Cardiac muscle cell (in vitro differentiated cells and primary cell): ENCODE data around the gene DDIT4. TPM values are rescaled to one million over a fixed set of nuclear protein-coding genes. Genes with fewer than 3 reads are reported as not detected.
"Not testable (repeated sequence)": the region's sequence is repeated elsewhere in the genome, so short reads cannot be mapped to it uniquely, and the experiment has no call there.

Source experiments
- DNase-seq, 2 donors: peaks; one replicate each; pipeline versions ENCODE4 v3.0.0 to v3.0.0-alpha.2; 2010 to 2017; ENCODE audit warnings: low read depth in 1 of 2, low spot score in 1 of 2
- H3K27ac ChIP-seq: fragments of 200-600 bp; sonication (generic); 2 replicates; pipeline ENCODE4 v1.5.1; 2016
- H3K27me3 ChIP-seq: fragments of 200-600 bp; sonication (generic); 2 replicates; pipeline ENCODE4 v1.6.0; 2016; ENCODE audit warnings: control low read depth
- H3K36me3 ChIP-seq: fragments of 200-600 bp; sonication (generic); 2 replicates; pipeline ENCODE4 v1.5.1; 2016; ENCODE audit warnings: control low read depth
- H3K4me1 ChIP-seq: fragments of 200-600 bp; sonication (generic); 2 replicates; pipeline ENCODE4 v1.8.1; 2017; ENCODE audit warnings: low read depth, mild to moderate bottlenecking, mixed run types
- H3K4me3 ChIP-seq: fragments of 200-600 bp; sonication (generic); 2 replicates; pipeline ENCODE4 v1.5.1; 2016; ENCODE audit warnings: mild to moderate bottlenecking
- H3K9me3 ChIP-seq: fragments of 200-600 bp; sonication (generic); 2 replicates; pipeline ENCODE4 v1.5.1; 2017; ENCODE audit warnings: low read depth, mild to moderate bottlenecking, control low read depth
- CTCF ChIP-seq: IDR thresholded peaks from 2 replicates; pipeline ENCODE4 v1.5.1; 2012; ENCODE audit warnings: low read depth, mild to moderate bottlenecking, low read length
- polyA plus RNA-seq: library from polyadenylated mRNA; unstranded; fragments of >200 nt; fragmentation: Nextera tagmentation; extraction: Ambion mirVana; gene quantifications from 2 replicates; pipeline ENCODE4 v1.2.1, GENCODE V29; 2016
- total RNA-seq: library from RNA; depleted of rRNA; stranded (reverse); fragments of >200 nt; gene quantifications from 2 replicates; pipeline ENCODE4 v1.2.3, GENCODE V29; 2016

DDIT4 gene
- total and polyA plus RNA-seq, 2 experiments from 2014 or later, result 210 to 213 TPM

GRCh38 chr10:72292223-72292691, 18.5 kb downstream of the DDIT4 start:
- Histone ChIP-seq H3K9me3 (no peaks in the 10 kb centered on the region), H3K27ac (no peak overlapping the region), H3K27me3 (no peaks in the 10 kb centered on the region), H3K4me3 (no peak overlapping the region), H3K4me1 (no peaks in the 10 kb centered on the region), H3K36me3 (no peaks in the 10 kb centered on the region)
- DNase-seq, result no peak
- no peak for TF ChIP-seq CTCF

GRCh38 chr10:72295330-72295910, 21.7 kb downstream of the DDIT4 start:
- no peak overlapping the region for H3K27ac ChIP-seq
- H3K36me3 ChIP-seq, result no peaks in the 10 kb centered on the region
- H3K9me3 ChIP-seq, result no peaks in the 10 kb centered on the region
- no peak for TF ChIP-seq CTCF
- DNase-seq, result no peak
- no peak overlapping the region for H3K4me3 ChIP-seq
- no peaks in the 10 kb centered on the region for H3K4me1 ChIP-seq
- no peaks in the 10 kb centered on the region for H3K27me3 ChIP-seq

GRCh38 chr10:72296829-72297280, 23.1 kb downstream of the DDIT4 start:
- not testable (repeated sequence) for H3K4me3 ChIP-seq, DNase-seq, H3K36me3 ChIP-seq, H3K4me1 ChIP-seq, H3K9me3 ChIP-seq, H3K27me3 ChIP-seq, H3K27ac ChIP-seq

GRCh38 chr10:72297281-72297804, 23.6 kb downstream of the DDIT4 start:
- no peaks in the 10 kb centered on the region for H3K36me3 ChIP-seq
- H3K9me3 ChIP-seq, result no peaks in the 10 kb centered on the region
- no peak overlapping the region for H3K27ac ChIP-seq
- no peaks in the 10 kb centered on the region for H3K4me1 ChIP-seq
- H3K27me3 ChIP-seq, result no peaks in the 10 kb centered on the region
- TF ChIP-seq CTCF, result no peak
- peak overlapping the region; percentile 63 for H3K4me3 ChIP-seq
- peak in 1 of 2 donors; percentile 99 for DNase-seq

GRCh38 chr10:72297805-72298591, 24.3 kb downstream of the DDIT4 start:
- peak overlapping the region; percentile 63 for H3K4me3 ChIP-seq
- H3K4me1 ChIP-seq, result no peaks in the 10 kb centered on the region
- no peaks in the 10 kb centered on the region for H3K27me3 ChIP-seq
- H3K9me3 ChIP-seq, result no peaks in the 10 kb centered on the region
- no peak overlapping the region for H3K27ac ChIP-seq
- no peak for TF ChIP-seq CTCF
- DNase-seq, result peak; percentile 98 to 99
- H3K36me3 ChIP-seq, result no peaks in the 10 kb centered on the region
